B cell (primary cell): ENCODE data around the gene SINHCAF. TPM values are rescaled to one million over a fixed set of nuclear protein-coding genes. Genes with fewer than 3 reads are reported as not detected.

Source experiments
- ATAC-seq: fragments of 200-7000 bp; cut with Tn5 transposase; one replicate; pipeline ENCODE4 v1.10.0; 2021; ENCODE audit warnings: low read depth, mild to moderate bottlenecking, moderate number of reproducible peaks, moderate library complexity
- CTCF ChIA-PET: fragments of 350-600 bp; sonication (Branson Sonifier 250); formaldehyde crosslinking; loops from one replicate; lab custom pipeline; 2021; ENCODE audit warnings: antibody characterized with exemption, inconsistent platforms; lab: Charles Lee
- POLR2A ChIA-PET: fragments of 350-600 bp; sonication (Branson Sonifier 250); formaldehyde crosslinking; loops from one replicate; lab custom pipeline; 2021; ENCODE audit warnings: antibody characterized with exemption; lab: Charles Lee
- DNase-seq: peaks from one replicate; pipeline ENCODE4 v3.0.0; 2013
- H2AFZ ChIP-seq: 2 replicates; pipeline ENCODE4 v1.6.1; 2012; ENCODE audit warnings: mild to moderate bottlenecking, low read depth, low read length; ENCODE audit not compliant: insufficient read depth, poor library complexity, severe bottlenecking
- H3K27ac ChIP-seq, 2 donors: 1 replicate in 1 of 2; 2 replicates in 1 of 2; pipeline ENCODE4 v1.5.1; 2012 to 2013; ENCODE audit warnings: low read length in 2 of 2, mild to moderate bottlenecking in 2 of 2, moderate library complexity in 1 of 2
- H3K27me3 ChIP-seq, 4 experiments: fragments of 200-600 bp in 1 of 4; sonication (generic) in 1 of 4; replicated peaks in 1 of 4; 1 replicate in 2 of 4; 2 replicates in 2 of 4; pipeline versions ENCODE4 v1.6.1 to v1.7.0; 2013 to 2016; ENCODE audit warnings: low read length in 3 of 4, mild to moderate bottlenecking in 2 of 4, mixed read lengths in 1 of 4, moderate library complexity in 1 of 4; ENCODE audit not compliant: insufficient read depth in 4 of 4, control insufficient read depth in 3 of 4; ENCODE audit errors: control extremely low read depth in 1 of 4
- H3K36me3 ChIP-seq, 2 experiments: replicated peaks in 1 of 2; 1 replicate in 1 of 2; 2 replicates in 1 of 2; pipeline versions ENCODE4 v1.6.1 to v1.7.1; 2013; ENCODE audit warnings: low read length in 1 of 2; ENCODE audit not compliant: insufficient read depth in 2 of 2, control insufficient read depth in 1 of 2; ENCODE audit errors: control extremely low read depth in 1 of 2, extremely low read depth in 1 of 2
- H3K4me1 ChIP-seq, 2 donors: fragments of 200-600 bp in 1 of 2; sonication (generic) in 1 of 2; 1 replicate in 1 of 2; 2 replicates in 1 of 2; pipeline versions ENCODE4 v1.5.1 to v1.6.1; 2013 to 2017; ENCODE audit warnings: low read length in 2 of 2; ENCODE audit not compliant: control insufficient read depth in 2 of 2, insufficient read depth in 2 of 2
- H3K4me2 ChIP-seq: replicated peaks from 2 replicates; pipeline ENCODE3; 2012; ENCODE audit warnings: mild to moderate bottlenecking, low read depth, low read length; ENCODE audit not compliant: poor library complexity, severe bottlenecking
- H3K4me3 ChIP-seq, 5 experiments: fragments of 200-600 bp in 1 of 5; sonication (generic) in 1 of 5; 1 replicate in 3 of 5; 2 replicates in 2 of 5; pipeline versions ENCODE4 v1.5.1 to v1.7.0; 2011 to 2016; ENCODE audit warnings: low read length in 4 of 5, mild to moderate bottlenecking in 4 of 5, low read depth in 2 of 5, control low read depth in 1 of 5, moderate library complexity in 1 of 5; ENCODE audit not compliant: insufficient read depth in 1 of 5; ENCODE audit errors: control extremely low read depth in 1 of 5, extremely low read depth in 1 of 5
- H3K79me2 ChIP-seq: fragments of 200-600 bp; sonication (generic); one replicate; pipeline ENCODE4 v1.6.0; 2016; ENCODE audit warnings: low read length; ENCODE audit not compliant: control insufficient read depth, insufficient read depth
- H3K9ac ChIP-seq: fragments of 200-600 bp; sonication (generic); 2 replicates; pipeline ENCODE4 v1.6.1; 2017; ENCODE audit warnings: mild to moderate bottlenecking, low read length, moderate library complexity
- H3K9me3 ChIP-seq, 3 donors: one replicate each; pipeline versions ENCODE4 v1.6.1 to v1.7.1; 2013; ENCODE audit warnings: low read length in 2 of 3; ENCODE audit not compliant: control insufficient read depth in 2 of 3, insufficient read depth in 1 of 3; ENCODE audit errors: control extremely low read depth in 1 of 3
- H4K20me1 ChIP-seq: 2 replicates; pipeline ENCODE4 v1.6.0; 2012; ENCODE audit warnings: mild to moderate bottlenecking, low read length; ENCODE audit not compliant: insufficient read depth, control insufficient read depth, poor library complexity, severe bottlenecking
- H3K27ac Mint-ChIP-seq: one replicate; pipeline ENCODE4 v1.8.0; 2021; ENCODE audit warnings: mixed read lengths
- H3K27me3 Mint-ChIP-seq: one replicate; pipeline ENCODE4 v1.8.0; 2021; ENCODE audit warnings: mixed read lengths
- H3K4me1 Mint-ChIP-seq: one replicate; pipeline ENCODE4 v1.8.0; 2021; ENCODE audit warnings: mixed read lengths
- H3K4me3 Mint-ChIP-seq: one replicate; pipeline ENCODE4 v1.8.0; 2021; ENCODE audit warnings: mixed read lengths
- H3K9me3 Mint-ChIP-seq: one replicate; pipeline ENCODE4 v1.8.0; 2022; ENCODE audit warnings: mixed read lengths; ENCODE audit not compliant: insufficient read depth
- CTCF ChIP-seq: fragments of 200-600 bp; IDR thresholded peaks from one replicate; pipeline ENCODE4 v1.8.0; 2022; ENCODE audit warnings: antibody characterized with exemption, mild to moderate bottlenecking
- EZH2 ChIP-seq: IDR thresholded peaks from 2 replicates; pipeline ENCODE4 v1.6.1; 2012; ENCODE audit warnings: borderline replicate concordance, low read depth, mild to moderate bottlenecking, moderate library complexity, low read length; ENCODE audit not compliant: insufficient read depth, poor library complexity, severe bottlenecking
- WGBS: methylation state at CpG from one replicate; pipeline ENCODE4 v1.1.5; 2013; ENCODE audit warnings: missing lambda C conversion rate; ENCODE audit not compliant: insufficient coverage; 5-methylcytosine and 5-hydroxymethylcytosine counted together
- intact Hi-C: fragments of 100-400 bp; cut with micrococcal nuclease; formaldehyde crosslinking; loops from one replicate; pipeline ENCODE4 v1.10.0; 2022
- polyA plus RNA-seq: library from polyadenylated mRNA; depleted of rRNA; stranded (reverse); fragments of >200 nt; gene quantifications from 2 replicates; pipeline ENCODE4 v1.2.3, GENCODE V29; 2012
- total RNA-seq, 2 donors: library from RNA; stranded (reverse); fragments of 120-200 nt in 1 of 2; gene quantifications; 1 replicate in 1 of 2; 2 replicates in 1 of 2; pipeline versions ENCODE4 v1.2.3 to v1.2.4, GENCODE V29; 2013 to 2022

SINHCAF gene
- total and polyA plus RNA-seq, 2 donors (not counting 1 experiment from before 2014, with no cell fraction given) = 43.5 to 129 TPM

GRCh38 chr12:31370531-31371255 is 44.7 kb upstream of the SINHCAF start:
- TF ChIP-seq EZH2 (no peak), CTCF (no peak)
- H3K9me3 Mint-ChIP-seq = no peaks in the 10 kb centered on the region
- H3K27me3 ChIP-seq = no peaks in the 10 kb centered on the region
- H3K4me3 Mint-ChIP-seq = no peak overlapping the region
- H3K4me1 Mint-ChIP-seq = no peaks in the 10 kb centered on the region
- no peak overlapping the region for H2AFZ ChIP-seq
- H3K4me1 ChIP-seq = no peaks in the 10 kb centered on the region
- POLR2A ChIA-PET = no interaction called here
- CTCF ChIA-PET = no interaction called here
- H3K4me3 ChIP-seq = no peak overlapping the region
- no peak overlapping the region for H3K27ac ChIP-seq
- intact Hi-C loops = no loop called here
- no peaks in the 10 kb centered on the region for H3K27me3 Mint-ChIP-seq
- no peaks in the 10 kb centered on the region for H3K36me3 ChIP-seq
- H3K9ac ChIP-seq = no peak overlapping the region
- 65% methylated on average over 5 of the region's 10 CpGs for WGBS
- DNase-seq = no peak
- H3K4me2 ChIP-seq = no peak overlapping the region
- no peak for ATAC-seq
- no peaks in the 10 kb centered on the region for H3K9me3 ChIP-seq
- H3K27ac Mint-ChIP-seq = no peak overlapping the region
- no peaks in the 10 kb centered on the region for H3K79me2 ChIP-seq
- no peaks in the 10 kb centered on the region for H4K20me1 ChIP-seq

GRCh38 chr12:31369712-31370521 is 44.0 kb upstream of the SINHCAF start:
- Mint-ChIP-seq H3K4me1 (no peaks in the 10 kb centered on the region), H3K27me3 (no peaks in the 10 kb centered on the region), H3K4me3 (no peak overlapping the region), H3K9me3 (no peaks in the 10 kb centered on the region), H3K27ac (no peak overlapping the region)
- H3K9me3 ChIP-seq = no peaks in the 10 kb centered on the region
- intact Hi-C loops = no loop called here
- CTCF ChIA-PET = no interaction called here
- POLR2A ChIA-PET = no interaction called here
- H3K9ac ChIP-seq = no peak overlapping the region
- DNase-seq (no peak), ATAC-seq (no peak)
- TF ChIP-seq CTCF (no peak), EZH2 (no peak)
- H3K4me3 ChIP-seq = no peak overlapping the region
- no peaks in the 10 kb centered on the region for H3K4me1 ChIP-seq
- H3K79me2 ChIP-seq = no peaks in the 10 kb centered on the region
- H3K27me3 ChIP-seq = no peaks in the 10 kb centered on the region
- H3K4me2 ChIP-seq = no peak overlapping the region
- no peak overlapping the region for H3K27ac ChIP-seq
- 96% methylated on average over 7 of the region's 21 CpGs for WGBS
- H2AFZ ChIP-seq = no peak overlapping the region
- no peaks in the 10 kb centered on the region for H4K20me1 ChIP-seq
- no peaks in the 10 kb centered on the region for H3K36me3 ChIP-seq
